Osteocyte (in vitro differentiated cells): Measurements from ENCODE around the gene APOBEC4. TPM values are rescaled to one million over a fixed set of nuclear protein-coding genes. Genes with fewer than 3 reads are reported as not detected.

Source experiments
- DNase-seq: peaks from one replicate; pipeline ENCODE4 v3.0.0; 2021; ENCODE audit warnings: mixed read lengths; ENCODE audit not compliant: unreplicated experiment; ENCODE audit errors: extremely low spot score
- H3K27ac Mint-ChIP-seq: one replicate; pipeline ENCODE4 v1.8.0; 2021; ENCODE audit warnings: mild to moderate bottlenecking, mixed read lengths; ENCODE audit not compliant: unreplicated experiment
- H3K27me3 Mint-ChIP-seq: one replicate; pipeline ENCODE4 v1.8.0; 2021; ENCODE audit warnings: mixed read lengths; ENCODE audit not compliant: unreplicated experiment
- H3K36me3 Mint-ChIP-seq: one replicate; pipeline ENCODE4 v1.8.0; 2021; ENCODE audit warnings: mixed read lengths; ENCODE audit not compliant: unreplicated experiment
- H3K4me1 Mint-ChIP-seq: one replicate; pipeline ENCODE4 v1.8.0; 2021; ENCODE audit warnings: mixed read lengths; ENCODE audit not compliant: unreplicated experiment
- H3K4me3 Mint-ChIP-seq: one replicate; pipeline ENCODE4 v1.8.0; 2021; ENCODE audit warnings: mild to moderate bottlenecking, moderate library complexity, mixed read lengths; ENCODE audit not compliant: unreplicated experiment
- H3K9me3 Mint-ChIP-seq: one replicate; pipeline ENCODE4 v1.8.0; 2021; ENCODE audit warnings: mixed read lengths; ENCODE audit not compliant: unreplicated experiment
- total RNA-seq: library from RNA; stranded (reverse); gene quantifications from 2 replicates; pipeline ENCODE4 v1.2.1, GENCODE V29; 2021
- TF ChIP-seq, protein P1 (sequence below): fragments of 200-600 bp; sonication (generic); IDR thresholded peaks from 2 replicates; pipeline ENCODE4 v1.5.0; 2021; ENCODE audit warnings: antibody characterized with exemption, mild to moderate bottlenecking, moderate library complexity

APOBEC4 gene
- total RNA-seq, 1 donor from 2014 or later: not detected

DNA sequence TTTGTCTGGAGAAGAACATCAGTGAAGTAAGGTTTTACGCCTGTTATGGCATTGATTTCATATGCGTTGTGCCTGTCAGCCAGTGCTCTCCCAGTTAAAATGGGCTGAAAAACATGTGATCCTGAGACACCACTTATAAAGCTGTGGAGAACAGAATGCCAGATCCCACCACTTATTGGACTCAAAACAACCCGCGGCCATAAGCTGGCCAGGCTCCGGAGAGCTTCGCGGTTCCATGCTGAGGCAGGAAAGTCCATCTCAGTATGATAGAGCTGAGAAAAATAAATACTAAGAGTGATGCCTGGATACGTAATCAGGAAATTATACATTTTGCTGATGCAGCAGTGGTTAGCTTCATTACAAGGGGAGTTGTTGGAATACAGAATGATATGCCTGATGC, 5.1 kb downstream of the APOBEC4 start:
- Mint-ChIP-seq H3K27me3 (no peaks in the 10 kb centered on the region), H3K4me3 (no peak overlapping the region), H3K9me3 (no peaks in the 10 kb centered on the region), H3K36me3 (no peaks in the 10 kb centered on the region), H3K4me1 (no peaks in the 10 kb centered on the region), H3K27ac (no peak overlapping the region)
- no peak for DNase-seq
- TF ChIP-seq, protein P1, sequence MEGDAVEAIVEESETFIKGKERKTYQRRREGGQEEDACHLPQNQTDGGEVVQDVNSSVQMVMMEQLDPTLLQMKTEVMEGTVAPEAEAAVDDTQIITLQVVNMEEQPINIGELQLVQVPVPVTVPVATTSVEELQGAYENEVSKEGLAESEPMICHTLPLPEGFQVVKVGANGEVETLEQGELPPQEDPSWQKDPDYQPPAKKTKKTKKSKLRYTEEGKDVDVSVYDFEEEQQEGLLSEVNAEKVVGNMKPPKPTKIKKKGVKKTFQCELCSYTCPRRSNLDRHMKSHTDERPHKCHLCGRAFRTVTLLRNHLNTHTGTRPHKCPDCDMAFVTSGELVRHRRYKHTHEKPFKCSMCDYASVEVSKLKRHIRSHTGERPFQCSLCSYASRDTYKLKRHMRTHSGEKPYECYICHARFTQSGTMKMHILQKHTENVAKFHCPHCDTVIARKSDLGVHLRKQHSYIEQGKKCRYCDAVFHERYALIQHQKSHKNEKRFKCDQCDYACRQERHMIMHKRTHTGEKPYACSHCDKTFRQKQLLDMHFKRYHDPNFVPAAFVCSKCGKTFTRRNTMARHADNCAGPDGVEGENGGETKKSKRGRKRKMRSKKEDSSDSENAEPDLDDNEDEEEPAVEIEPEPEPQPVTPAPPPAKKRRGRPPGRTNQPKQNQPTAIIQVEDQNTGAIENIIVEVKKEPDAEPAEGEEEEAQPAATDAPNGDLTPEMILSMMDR: no peak

DNA sequence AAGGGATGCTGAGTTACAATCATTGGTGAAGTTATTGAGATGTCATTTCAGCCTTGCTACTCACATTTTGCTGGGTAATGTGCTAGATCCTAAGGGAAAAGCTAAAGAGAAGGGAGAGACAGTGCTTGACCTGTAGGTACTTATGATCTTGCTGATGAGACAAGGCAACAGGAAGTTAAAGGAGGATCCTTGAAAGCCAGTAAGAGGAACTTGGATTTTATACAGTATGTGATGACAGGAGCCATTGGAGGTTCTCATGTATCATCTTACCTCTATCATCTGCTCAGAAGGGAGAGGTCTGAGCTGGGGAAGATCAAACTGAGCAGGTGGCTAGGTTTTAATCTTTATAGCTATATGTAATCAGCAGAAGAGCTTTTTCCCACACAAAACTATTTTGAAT, 6.3 kb downstream of the APOBEC4 start:
- Mint-ChIP-seq H3K9me3 (no peaks in the 10 kb centered on the region), H3K4me3 (no peak overlapping the region), H3K27me3 (no peaks in the 10 kb centered on the region), H3K36me3 (no peaks in the 10 kb centered on the region), H3K4me1 (no peaks in the 10 kb centered on the region), H3K27ac (no peak overlapping the region)
- TF ChIP-seq, protein P1: no peak
- no peak for DNase-seq

DNA sequence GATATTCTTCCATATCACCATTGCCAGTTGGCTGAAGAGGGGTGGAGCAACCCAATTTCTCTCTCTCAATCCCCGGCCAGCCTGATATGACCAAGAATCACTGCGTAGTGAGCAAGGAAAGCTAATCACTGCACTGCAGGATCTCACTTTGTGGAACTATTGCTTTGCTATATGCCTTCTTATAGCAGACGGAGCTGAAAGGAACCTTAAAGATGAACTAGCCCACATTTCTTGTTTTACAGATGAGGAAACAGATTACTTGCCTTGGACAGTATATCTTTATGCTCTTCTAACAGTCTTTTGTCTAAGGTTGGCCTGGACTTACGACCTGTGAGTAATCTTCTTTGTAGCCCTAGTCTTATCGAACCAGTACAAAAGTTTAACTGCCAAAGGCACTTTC, 7.6 kb downstream of the APOBEC4 start:
- no peak overlapping the region for H3K27ac Mint-ChIP-seq
- no peaks in the 10 kb centered on the region for H3K27me3 Mint-ChIP-seq
- TF ChIP-seq, protein P1: no peak
- no peaks in the 10 kb centered on the region for H3K9me3 Mint-ChIP-seq
- no peak for DNase-seq
- H3K36me3 Mint-ChIP-seq: no peaks in the 10 kb centered on the region
- H3K4me1 Mint-ChIP-seq: no peaks in the 10 kb centered on the region
- H3K4me3 Mint-ChIP-seq: no peak overlapping the region

DNA sequence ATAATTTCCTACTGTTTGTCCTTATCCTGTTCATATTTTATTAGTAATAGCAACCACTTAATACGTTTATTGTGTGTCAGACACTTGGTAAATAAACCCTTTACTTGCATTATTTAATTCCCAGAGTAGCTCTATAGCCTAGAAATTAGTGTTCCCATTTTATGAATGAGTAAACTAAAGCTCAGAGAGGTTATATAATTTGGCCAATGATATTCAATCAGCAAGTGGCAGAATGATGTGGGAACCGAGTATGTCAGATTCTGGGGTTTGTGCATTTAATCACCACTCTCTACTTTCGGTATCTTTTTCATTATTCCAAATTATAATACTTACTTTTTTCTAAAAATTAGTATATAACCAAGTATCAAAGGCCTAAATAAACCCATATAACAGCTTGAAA, 10.9 kb downstream of the APOBEC4 start:
- H3K4me3 Mint-ChIP-seq: no peak overlapping the region
- DNase-seq: no peak
- no peaks in the 10 kb centered on the region for H3K4me1 Mint-ChIP-seq
- TF ChIP-seq, protein P1: no peak
- H3K27me3 Mint-ChIP-seq: no peaks in the 10 kb centered on the region
- no peak overlapping the region for H3K27ac Mint-ChIP-seq
- no peaks in the 10 kb centered on the region for H3K9me3 Mint-ChIP-seq
- H3K36me3 Mint-ChIP-seq: no peaks in the 10 kb centered on the region

DNA sequence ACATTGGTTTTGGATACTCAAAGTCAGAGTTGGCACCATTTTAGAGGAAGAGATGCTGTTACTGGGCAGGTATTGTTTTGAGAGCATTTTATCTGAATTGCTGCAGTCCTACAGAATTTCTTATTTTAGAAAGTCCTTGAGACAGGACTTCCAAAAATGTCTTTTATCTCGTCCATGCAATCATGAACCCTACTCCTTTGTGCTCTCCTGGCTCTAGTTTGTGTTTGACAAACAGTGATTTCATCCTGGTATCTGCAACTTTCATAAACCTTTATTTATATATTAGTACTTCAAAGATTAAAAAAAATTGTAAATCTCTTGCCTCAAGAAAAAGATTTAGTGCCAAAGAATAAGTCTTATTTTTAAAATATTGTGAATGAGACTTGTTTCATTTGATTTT, 12.9 kb downstream of the APOBEC4 start:
- no peaks in the 10 kb centered on the region for H3K9me3 Mint-ChIP-seq
- peaks cover 11% of the 10 kb centered on the region for H3K4me1 Mint-ChIP-seq
- TF ChIP-seq, protein P1: no peak
- H3K36me3 Mint-ChIP-seq: no peaks in the 10 kb centered on the region
- H3K27ac Mint-ChIP-seq: no peak overlapping the region
- no peak for DNase-seq
- no peaks in the 10 kb centered on the region for H3K27me3 Mint-ChIP-seq
- no peak overlapping the region for H3K4me3 Mint-ChIP-seq
